ENCODE data around the gene KCNE2. TPM values are rescaled to one million over a fixed set of nuclear protein-coding genes. Genes with fewer than 3 reads are reported as not detected.

The KCNE2 gene
- polyA plus RNA-seq, 1 donor from 2014 or later: 0.25 TPM

GRCh38 chr21:34354836-34355235 is 9.0 kb upstream of the KCNE2 start:
- Histone ChIP-seq H3K27me3 (ENCODE audit: insufficient read depth, low read depth, low read length) (no peaks in the 10 kb centered on the region), H3K4me3 (ENCODE audit: low read length) (no peak overlapping the region), H3K79me2 (replicated peaks; ENCODE audit: insufficient read depth, low read length) (no peaks in the 10 kb centered on the region), H3K9ac (ENCODE audit: low read length) (no peak overlapping the region), H4K20me1 (ENCODE audit: insufficient read depth) (no peaks in the 10 kb centered on the region), H3F3A (ENCODE audit: insufficient read depth, low read length, poor library complexity, severe bottlenecking) (no peaks in the 10 kb centered on the region), H3K9me3 (ENCODE audit: low read length) (no peaks in the 10 kb centered on the region), H3K4me2 (ENCODE audit: low read length) (no peak overlapping the region), H3K27ac (ENCODE audit: low read length) (no peak overlapping the region), H3K9me2 (ENCODE audit: insufficient read depth, low read length) (no peaks in the 10 kb centered on the region), H3K36me3 (ENCODE audit: insufficient read depth, low read length) (no peaks in the 10 kb centered on the region), H2AFZ (ENCODE audit: low read depth, low read length) (no peak overlapping the region)
- TF ChIP-seq SMC3 (conservative IDR thresholded peaks at IDR 0.05; ENCODE audit: poor library complexity) (no peak), TAF1 (IDR thresholded peaks at IDR 0.05; ENCODE audit: low read depth) (no peak), CTCF (IDR thresholded peaks at IDR 0.05; ENCODE audit: poor library complexity, severe bottlenecking) (no peak), POLR2AphosphoS5 (IDR thresholded peaks at IDR 0.05) (no peak), EP300 (conservative IDR thresholded peaks at IDR 0.05; ENCODE audit: poor library complexity, severe bottlenecking) (no peak), MXI1 (conservative IDR thresholded peaks at IDR 0.05; ENCODE audit: poor library complexity, severe bottlenecking) (no peak), EZH2 (IDR thresholded peaks at IDR 0.05; ENCODE audit: borderline replicate concordance, insufficient read depth, low read length, poor library complexity, severe bottlenecking) (no peak), REST (IDR thresholded peaks at IDR 0.05; ENCODE audit: borderline replicate concordance) (no peak), RAD21 (conservative IDR thresholded peaks at IDR 0.05) (no peak)

GRCh38 chr21:34355570-34355969 is 8.2 kb upstream of the KCNE2 start:
- Histone ChIP-seq H2AFZ (ENCODE audit: low read depth, low read length) (no peak overlapping the region), H3K4me2 (ENCODE audit: low read length) (no peak overlapping the region), H3K27me3 (ENCODE audit: insufficient read depth, low read depth, low read length) (no peaks in the 10 kb centered on the region), H3K4me3 (ENCODE audit: low read length) (no peak overlapping the region), H3F3A (ENCODE audit: insufficient read depth, low read length, poor library complexity, severe bottlenecking) (no peaks in the 10 kb centered on the region), H3K9me3 (ENCODE audit: low read length) (no peaks in the 10 kb centered on the region), H3K9me2 (ENCODE audit: insufficient read depth, low read length) (no peaks in the 10 kb centered on the region), H3K36me3 (ENCODE audit: insufficient read depth, low read length) (no peaks in the 10 kb centered on the region), H3K27ac (ENCODE audit: low read length) (no peak overlapping the region), H3K9ac (ENCODE audit: low read length) (no peak overlapping the region), H3K79me2 (replicated peaks; ENCODE audit: insufficient read depth, low read length) (no peaks in the 10 kb centered on the region), H4K20me1 (ENCODE audit: insufficient read depth) (no peaks in the 10 kb centered on the region)
- no peak for TF ChIP-seq RAD21 (conservative IDR thresholded peaks at IDR 0.05)
- TF ChIP-seq EZH2 (IDR thresholded peaks at IDR 0.05; ENCODE audit: borderline replicate concordance, insufficient read depth, low read length, poor library complexity, severe bottlenecking): no peak
- no peak for TF ChIP-seq EP300 (conservative IDR thresholded peaks at IDR 0.05; ENCODE audit: poor library complexity, severe bottlenecking)
- TF ChIP-seq TAF1 (IDR thresholded peaks at IDR 0.05; ENCODE audit: low read depth): no peak
- TF ChIP-seq MXI1 (conservative IDR thresholded peaks at IDR 0.05; ENCODE audit: poor library complexity, severe bottlenecking): no peak
- TF ChIP-seq SMC3 (conservative IDR thresholded peaks at IDR 0.05; ENCODE audit: poor library complexity): no peak
- no peak for TF ChIP-seq REST (IDR thresholded peaks at IDR 0.05; ENCODE audit: borderline replicate concordance)
